ENCODE data around the gene ATG7.
"Not testable (repeated sequence)": the region's sequence is repeated elsewhere in the genome, so short reads cannot be mapped to it uniquely, and the experiment has no call there.

The ATG7 gene

GRCh38 chr3:11498177-11498576, 226.0 kb downstream of the ATG7 start:
- POLR2A ChIA-PET: no interaction called here
- no peak for DNase-seq (ENCODE audit: extremely low spot score)
- TF ChIP-seq CTCF (IDR thresholded peaks at IDR 0.05; ENCODE audit: control extremely low read depth, extremely low read depth, low read depth, missing control alignments): no peak
- CTCF ChIA-PET: no interaction called here

- ChIA-PET POLR2A (no interaction called here), CTCF (no interaction called here)
- no peak for TF ChIP-seq CTCF (IDR thresholded peaks at IDR 0.05; ENCODE audit: control extremely low read depth, extremely low read depth, low read depth, missing control alignments)
- no peak for DNase-seq (ENCODE audit: extremely low spot score)
Observed at GRCh38 chr3:11498646-11499045, 226.4 kb downstream of the ATG7 start.

- no peak for TF ChIP-seq CTCF (IDR thresholded peaks at IDR 0.05; ENCODE audit: control extremely low read depth, extremely low read depth, low read depth, missing control alignments)
- ChIA-PET CTCF (no interaction called here), POLR2A (no interaction called here)
- no peak for DNase-seq (ENCODE audit: extremely low spot score)
Observed at GRCh38 chr3:11499144-11499543, 226.9 kb downstream of the ATG7 start.

GRCh38 chr3:11502413-11502812, 230.2 kb downstream of the ATG7 start:
- CTCF ChIA-PET; POLR2A ChIA-PET; DNase-seq (ENCODE audit: extremely low spot score): not testable (repeated sequence)

- TF ChIP-seq CTCF (IDR thresholded peaks at IDR 0.05; ENCODE audit: control extremely low read depth, extremely low read depth, low read depth, missing control alignments): no peak
- DNase-seq (ENCODE audit: extremely low spot score): no peak
- ChIA-PET POLR2A (interaction anchor here (0.6 kb wide), 1 partner anchor 32 kb away, joined by 3 read pairs; no protein-coding TSS in a partner anchor), CTCF (interaction anchor here (1.0 kb wide), 1 partner anchor 12 kb away, joined by 5 read pairs; no protein-coding TSS in a partner anchor)
Observed at GRCh38 chr3:11507719-11508118, 235.5 kb downstream of the ATG7 start.

- DNase-seq (ENCODE audit: extremely low spot score): no peak
- TF ChIP-seq CTCF (IDR thresholded peaks at IDR 0.05; ENCODE audit: control extremely low read depth, extremely low read depth, low read depth, missing control alignments): no peak
- ChIA-PET CTCF (interaction anchor here (1.0 kb wide), 1 partner anchor 11 kb away, joined by 5 read pairs; no protein-coding TSS in a partner anchor), POLR2A (interaction anchor here (0.6 kb wide), 1 partner anchor 31 kb away, joined by 3 read pairs; no protein-coding TSS in a partner anchor)
Observed at GRCh38 chr3:11508346-11509172, 236.4 kb downstream of the ATG7 start.

- POLR2A ChIA-PET: no interaction called here
- no peak for TF ChIP-seq CTCF (IDR thresholded peaks at IDR 0.05; ENCODE audit: control extremely low read depth, extremely low read depth, low read depth, missing control alignments)
- CTCF ChIA-PET: no interaction called here
- DNase-seq (ENCODE audit: extremely low spot score): no peak
Observed at GRCh38 chr3:11509173-11510000, 237.2 kb downstream of the ATG7 start.

Measured in GM10248 (cell line).